GM19328 (cell line): Measurements from ENCODE around the gene NCAN.
A peak's percentile ranks its signal among the peaks of the same experiment; 100 is the strongest.
"Not testable (repeated sequence)": the region's sequence is repeated elsewhere in the genome, so short reads cannot be mapped to it uniquely, and the experiment has no call there.

Experiments
- ATAC-seq: cut with Tn5 transposase; IDR thresholded peaks from one replicate; pipeline ENCODE4 v1.9.1; 2021; ENCODE audit warnings: mild to moderate bottlenecking, moderate library complexity; ENCODE audit not compliant: unreplicated experiment

Gene NCAN

GRCh38 chr19:19192910-19193423 is 18.8 kb upstream of the NCAN start:
- no peak for ATAC-seq

GRCh38 chr19:19193926-19194325 is 17.8 kb upstream of the NCAN start:
- no peak for ATAC-seq

- no peak for ATAC-seq
Observed at GRCh38 chr19:19201697-19202630, 9.8 kb upstream of the NCAN start.

GRCh38 chr19:19202707-19203011 is 9.1 kb upstream of the NCAN start:
- no peak for ATAC-seq

GRCh38 chr19:19203012-19203856 is 8.5 kb upstream of the NCAN start, which contains the start of gene NR2C2AP:
NR2C2AP (minus strand) TSS chr19:19203414; CDS start chr19:19203060, 354 bp downstream.
- peak; percentile 80 for ATAC-seq

- no peak for ATAC-seq
Observed at GRCh38 chr19:19204181-19204580, 7.6 kb upstream of the NCAN start.

- no peak for ATAC-seq
Observed at GRCh38 chr19:19205416-19206410, 6.0 kb upstream of the NCAN start.

- ATAC-seq = no peak
Observed at GRCh38 chr19:19206938-19207337, 4.8 kb upstream of the NCAN start.

- no peak for ATAC-seq
Observed at GRCh38 chr19:19207637-19208572, 3.9 kb upstream of the NCAN start.

- ATAC-seq = no peak
Observed at GRCh38 chr19:19209372-19209771, 2.4 kb upstream of the NCAN start.

- no peak for ATAC-seq
Observed at GRCh38 chr19:19212916-19213315, 1.2 kb downstream of the NCAN start.

- no peak for ATAC-seq
Observed at GRCh38 chr19:19213426-19214158, 1.8 kb downstream of the NCAN start.

GRCh38 chr19:19214159-19214490 is 2.4 kb downstream of the NCAN start:
- no peak for ATAC-seq

- ATAC-seq = no peak
Observed at GRCh38 chr19:19214892-19215291, 3.1 kb downstream of the NCAN start.

GRCh38 chr19:19215792-19216191 is 4.0 kb downstream of the NCAN start:
- ATAC-seq = no peak

- ATAC-seq = no peak
Observed at GRCh38 chr19:19217099-19217498, 5.3 kb downstream of the NCAN start.

GRCh38 chr19:19218911-19219310 is 7.2 kb downstream of the NCAN start:
- no peak for ATAC-seq

- ATAC-seq = not testable (repeated sequence)
Observed at GRCh38 chr19:19221000-19221399, 9.2 kb downstream of the NCAN start.

GRCh38 chr19:19223060-19223459 is 11.3 kb downstream of the NCAN start:
- no peak for ATAC-seq
